A549 (cell line): ENCODE measurements around the gene LRRC36. TPM values are rescaled to one million over a fixed set of nuclear protein-coding genes. Genes with fewer than 3 reads are reported as not detected.

Experiments used
- ATAC-seq, 2 experiments: fragments of 200-7000 bp in 1 of 2; fragments of >200 bp in 1 of 2; cut with Nextera tagmentation in 1 of 2; cut with Tn5 transposase in 1 of 2; 3 replicates each; pipeline versions ENCODE4 v1.8.0 to v1.9.1; 2018 to 2020; ENCODE audit warnings: mild to moderate bottlenecking in 1 of 2, moderate library complexity in 1 of 2
- CTCF ChIA-PET: fragments of 300-600 bp; sonication (Branson Sonifier 250); formaldehyde crosslinking; extraction: SDS; loops from one replicate; lab custom pipeline; 2021; ENCODE audit warnings: antibody characterized with exemption, inconsistent platforms; lab: Yijun Ruan, JAX
- POLR2A ChIA-PET: fragments of 350-600 bp; formaldehyde crosslinking; extraction: SDS; loops from one replicate; lab custom pipeline; 2021; ENCODE audit warnings: antibody characterized with exemption, inconsistent platforms; lab: Yijun Ruan, JAX
- DNase-seq, 2 experiments: peaks; one replicate each; pipeline versions ENCODE4 v3.0.0 to v3.0.0-alpha.2; 2011 to 2016; ENCODE audit warnings: low read depth in 1 of 2, low spot score in 1 of 2
- FAIRE-seq: peaks from 2 replicates; lab custom pipeline; 2011; peaks lifted over from hg19 to GRCh38; lab: Jason Lieb, UNC
- H3K27ac ChIP-seq, 2 experiments: fragments of >200 bp; sonication (Bioruptor Twin); formaldehyde crosslinking; 3 replicates each; pipeline ENCODE4 v1.5.1; 2016 to 2017
- H3K4me1 ChIP-seq: fragments of >200 bp; sonication (Bioruptor Twin); formaldehyde crosslinking; 3 replicates; pipeline ENCODE4 v1.6.1; 2016
- H3K4me2 ChIP-seq: fragments of >200 bp; sonication (Bioruptor Twin); formaldehyde crosslinking; 3 replicates; pipeline ENCODE4 v1.6.1; 2016
- H3K4me3 ChIP-seq: fragments of >200 bp; sonication (Bioruptor Twin); formaldehyde crosslinking; 3 replicates; pipeline ENCODE4 v1.5.1; 2016
- H3K9me3 ChIP-seq: fragments of >200 bp; sonication (Bioruptor Twin); formaldehyde crosslinking; 3 replicates; pipeline ENCODE4 v1.6.1; 2016
- CBX2 ChIP-seq: fragments of 200-600 bp; sonication (generic); IDR thresholded peaks from 2 replicates; pipeline ENCODE4 v1.6.1; 2016; ENCODE audit warnings: low read depth, mild to moderate bottlenecking, borderline replicate concordance
- CEBPB ChIP-seq, 2 experiments: fragments of >200 bp in 1 of 2; sonication (Bioruptor Twin) in 1 of 2; formaldehyde crosslinking in 1 of 2; IDR thresholded peaks; 2 replicates each; pipeline ENCODE4 v1.6.1; 2012 to 2016
- GATA3 ChIP-seq: IDR thresholded peaks from 2 replicates; pipeline ENCODE4 v1.6.1; 2012; ENCODE audit warnings: borderline replicate concordance
- HDAC2 ChIP-seq: fragments of 200-600 bp; sonication (generic); IDR thresholded peaks from 2 replicates; pipeline ENCODE4 v1.6.1; 2016
- JUN ChIP-seq, 2 experiments: fragments of >200 bp; sonication (Bioruptor Twin); formaldehyde crosslinking; IDR thresholded peaks; 2 replicates in 1 of 2; 3 replicates in 1 of 2; pipeline ENCODE4 v1.6.1; 2016 to 2017
- JUNB ChIP-seq: fragments of >200 bp; sonication (Bioruptor Twin); formaldehyde crosslinking; IDR thresholded peaks from 2 replicates; pipeline ENCODE4 v1.6.1; 2016
- KDM1A ChIP-seq: fragments of 200-600 bp; sonication (generic); IDR thresholded peaks from 2 replicates; pipeline ENCODE4 v1.6.1; 2016; ENCODE audit warnings: low read depth, mild to moderate bottlenecking
- KDM5A ChIP-seq: fragments of 200-600 bp; sonication (generic); IDR thresholded peaks from 2 replicates; pipeline ENCODE4 v1.6.1; 2016; ENCODE audit warnings: antibody characterized with exemption, mild to moderate bottlenecking
- MAFK ChIP-seq: fragments of 450-650 bp; IDR thresholded peaks from 2 replicates; pipeline ENCODE4 v1.6.1; 2014; ENCODE audit not compliant: partially characterized antibody
- MYC ChIP-seq: IDR thresholded peaks from 2 replicates; pipeline ENCODE4 v1.6.1; 2012; ENCODE audit warnings: mild to moderate bottlenecking, inconsistent platforms, low read length, improper control_type of control experiment, borderline replicate concordance
- RAD21 ChIP-seq, 2 experiments: fragments of >200 bp in 1 of 2; sonication (Bioruptor Twin) in 1 of 2; formaldehyde crosslinking in 1 of 2; IDR thresholded peaks in 1 of 2; conservative IDR thresholded peaks in 1 of 2; 2 replicates in 1 of 2; 3 replicates in 1 of 2; pipeline ENCODE4 v1.6.1; 2012 to 2018; ENCODE audit warnings: inconsistent platforms in 1 of 2
- RCOR1 ChIP-seq: fragments of 150-350 bp; IDR thresholded peaks from 2 replicates; pipeline ENCODE4 v1.6.1; 2014; ENCODE audit warnings: antibody characterized with exemption, low read length, low read depth
- SMC3 ChIP-seq: fragments of >200 bp; sonication (Bioruptor Twin); formaldehyde crosslinking; IDR thresholded peaks from 3 replicates; pipeline ENCODE4 v1.6.1; 2018; ENCODE audit warnings: inconsistent platforms
- SREBF2 ChIP-seq: fragments of 450-650 bp; IDR thresholded peaks from 2 replicates; pipeline ENCODE4 v1.6.1; 2014; ENCODE audit warnings: mild to moderate bottlenecking, moderate library complexity
- ZSCAN20 ChIP-seq: fragments of 250-450 bp; sonication (Bioruptor Pico); IDR thresholded peaks from 2 replicates; pipeline ENCODE4 v1.8.0; 2022; ENCODE audit warnings: mild to moderate bottlenecking, moderate library complexity
- WGBS: methylation state at CpG from one replicate; pipeline ENCODE4 v1.1.6; 2017; ENCODE audit errors: missing lambda C conversion rate; 5-methylcytosine and 5-hydroxymethylcytosine counted together
- polyA plus RNA-seq, 4 experiments: library from polyadenylated mRNA; depleted of rRNA in 3 of 4; stranded (reverse); fragments of >200 nt; fragmentation: RNase III in 1 of 4; extraction: RNeasy Plus Mini Kit Qiagen cat#74134 plus additional on column Dnase treatment in 1 of 4; gene quantifications; 2 replicates in 3 of 4; 3 replicates in 1 of 4; pipeline ENCODE4 v1.2.3, GENCODE V29; 2011 to 2017
- TF ChIP-seq, protein P1 (sequence below): fragments of 200-600 bp; sonication (generic); IDR thresholded peaks from 2 replicates; pipeline ENCODE4 v1.6.1; 2016; ENCODE audit warnings: antibody characterized with exemption, mild to moderate bottlenecking, moderate library complexity
- TF ChIP-seq, protein P2 (sequence below): IDR thresholded peaks from 2 replicates; pipeline ENCODE4 v1.6.1; 2012; ENCODE audit warnings: low read depth, borderline replicate concordance
- TF ChIP-seq, protein P3 (sequence below): fragments of >200 bp; sonication (Bioruptor Twin); formaldehyde crosslinking; IDR thresholded peaks from 2 replicates; pipeline ENCODE4 v1.6.1; 2016
- TF ChIP-seq, protein P4 (sequence below): fragments of >200 bp; sonication (Bioruptor Twin); formaldehyde crosslinking; IDR thresholded peaks from 3 replicates; pipeline ENCODE4 v1.5.1; 2016
- TF ChIP-seq, protein P5 (sequence below): IDR thresholded peaks from 2 replicates; pipeline ENCODE4 v1.6.1; 2012

Gene LRRC36
- polyA plus RNA-seq, 2 of the 4 experiments (the other 2 are of a cell fraction): 0.48 to 0.57 TPM

DNA sequence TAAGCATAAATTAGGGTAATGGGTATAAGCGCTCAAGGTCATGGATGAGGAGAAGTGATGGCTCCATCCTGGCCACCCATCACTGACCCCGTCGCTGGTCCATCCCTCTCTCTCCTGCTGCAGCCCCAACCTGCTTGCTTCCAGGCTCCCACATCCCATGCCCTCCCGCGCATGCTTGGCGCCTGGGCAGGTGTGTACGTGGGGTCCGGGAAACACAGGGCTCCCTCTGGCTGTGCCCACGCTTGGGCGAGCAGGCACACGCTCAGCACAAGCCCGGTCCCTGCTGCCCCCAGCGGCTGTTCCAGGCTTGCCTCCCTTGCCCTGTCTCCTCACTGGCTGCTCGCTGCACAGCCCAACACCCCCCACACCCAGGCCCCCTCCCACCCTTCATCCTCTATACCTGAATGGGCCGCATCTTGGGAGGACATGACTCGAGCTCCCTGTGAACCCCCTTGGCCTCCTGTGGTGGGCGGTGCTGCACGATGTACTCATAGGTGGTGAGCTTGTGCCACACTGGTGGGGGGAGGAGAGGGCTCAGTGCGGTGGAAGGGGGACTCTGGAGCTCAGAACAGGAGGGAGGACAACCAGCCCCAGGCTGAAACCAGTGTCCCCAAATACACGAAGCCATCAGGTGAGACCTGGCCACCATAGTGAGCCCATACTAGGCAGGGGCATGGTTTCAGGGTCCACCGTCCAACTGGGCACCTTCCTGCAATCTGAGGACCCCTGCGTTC lies 71.4 kb downstream of the LRRC36 start (continued):
- TF ChIP-seq, protein P1, sequence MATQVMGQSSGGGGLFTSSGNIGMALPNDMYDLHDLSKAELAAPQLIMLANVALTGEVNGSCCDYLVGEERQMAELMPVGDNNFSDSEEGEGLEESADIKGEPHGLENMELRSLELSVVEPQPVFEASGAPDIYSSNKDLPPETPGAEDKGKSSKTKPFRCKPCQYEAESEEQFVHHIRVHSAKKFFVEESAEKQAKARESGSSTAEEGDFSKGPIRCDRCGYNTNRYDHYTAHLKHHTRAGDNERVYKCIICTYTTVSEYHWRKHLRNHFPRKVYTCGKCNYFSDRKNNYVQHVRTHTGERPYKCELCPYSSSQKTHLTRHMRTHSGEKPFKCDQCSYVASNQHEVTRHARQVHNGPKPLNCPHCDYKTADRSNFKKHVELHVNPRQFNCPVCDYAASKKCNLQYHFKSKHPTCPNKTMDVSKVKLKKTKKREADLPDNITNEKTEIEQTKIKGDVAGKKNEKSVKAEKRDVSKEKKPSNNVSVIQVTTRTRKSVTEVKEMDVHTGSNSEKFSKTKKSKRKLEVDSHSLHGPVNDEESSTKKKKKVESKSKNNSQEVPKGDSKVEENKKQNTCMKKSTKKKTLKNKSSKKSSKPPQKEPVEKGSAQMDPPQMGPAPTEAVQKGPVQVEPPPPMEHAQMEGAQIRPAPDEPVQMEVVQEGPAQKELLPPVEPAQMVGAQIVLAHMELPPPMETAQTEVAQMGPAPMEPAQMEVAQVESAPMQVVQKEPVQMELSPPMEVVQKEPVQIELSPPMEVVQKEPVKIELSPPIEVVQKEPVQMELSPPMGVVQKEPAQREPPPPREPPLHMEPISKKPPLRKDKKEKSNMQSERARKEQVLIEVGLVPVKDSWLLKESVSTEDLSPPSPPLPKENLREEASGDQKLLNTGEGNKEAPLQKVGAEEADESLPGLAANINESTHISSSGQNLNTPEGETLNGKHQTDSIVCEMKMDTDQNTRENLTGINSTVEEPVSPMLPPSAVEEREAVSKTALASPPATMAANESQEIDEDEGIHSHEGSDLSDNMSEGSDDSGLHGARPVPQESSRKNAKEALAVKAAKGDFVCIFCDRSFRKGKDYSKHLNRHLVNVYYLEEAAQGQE: no peak
- TF ChIP-seq, protein P2, sequence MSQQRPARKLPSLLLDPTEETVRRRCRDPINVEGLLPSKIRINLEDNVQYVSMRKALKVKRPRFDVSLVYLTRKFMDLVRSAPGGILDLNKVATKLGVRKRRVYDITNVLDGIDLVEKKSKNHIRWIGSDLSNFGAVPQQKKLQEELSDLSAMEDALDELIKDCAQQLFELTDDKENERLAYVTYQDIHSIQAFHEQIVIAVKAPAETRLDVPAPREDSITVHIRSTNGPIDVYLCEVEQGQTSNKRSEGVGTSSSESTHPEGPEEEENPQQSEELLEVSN: no peak
- TF ChIP-seq CBX2 (no peak), ZSCAN20 (CRISPR knock-in tag) (no peak), JUNB (no peak), MYC (no peak), RCOR1 (no peak), KDM5A (no peak)

DNA sequence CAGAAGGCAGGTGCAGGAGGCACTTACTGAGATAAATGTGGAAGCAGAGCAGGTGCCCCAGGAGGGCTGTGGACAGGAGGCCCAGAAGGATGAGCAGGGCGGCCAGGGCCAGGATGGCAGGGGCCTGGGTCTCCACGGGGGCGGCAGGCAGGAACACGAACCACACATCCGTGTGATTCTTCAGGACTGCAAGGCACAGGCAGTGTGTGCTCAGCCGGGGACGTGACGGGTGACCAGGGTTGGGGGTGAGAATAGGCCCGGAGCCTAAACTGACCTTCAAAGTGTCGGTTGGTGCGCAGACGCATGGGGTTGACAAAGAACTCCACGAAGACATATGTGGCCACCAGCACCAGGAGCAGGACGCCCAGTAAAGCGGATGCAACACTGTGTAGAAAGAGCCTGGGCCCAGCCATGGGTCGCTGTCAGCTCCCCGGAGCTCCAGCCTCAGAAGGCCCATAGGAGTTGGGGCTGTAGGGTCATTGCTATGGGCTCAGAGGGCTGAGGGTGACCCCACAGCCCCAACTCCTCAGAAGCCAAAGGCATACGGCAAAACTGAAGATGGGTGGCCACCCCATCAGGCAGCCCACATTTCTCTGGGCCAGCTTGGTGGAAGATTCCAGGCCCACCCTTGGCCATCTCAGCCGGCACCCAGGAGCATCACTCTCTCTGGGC lies 72.1 kb downstream of the LRRC36 start:
- no peak for FAIRE-seq
- Histone ChIP-seq H3K4me3 (no peak overlapping the region), H3K27ac (no peak overlapping the region), H3K4me1 (peaks cover 15% of the 10 kb centered on the region)
- WGBS: 90% methylated on average over 18 of the region's 19 CpGs
- TF ChIP-seq, protein P3, sequence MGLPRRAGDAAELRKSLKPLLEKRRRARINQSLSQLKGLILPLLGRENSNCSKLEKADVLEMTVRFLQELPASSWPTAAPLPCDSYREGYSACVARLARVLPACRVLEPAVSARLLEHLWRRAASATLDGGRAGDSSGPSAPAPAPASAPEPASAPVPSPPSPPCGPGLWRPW: no peak
- TF ChIP-seq KDM1A (no peak), ZSCAN20 (CRISPR knock-in tag) (no peak), HDAC2 (no peak), CEBPB (IDR thresholded peaks at IDR 0.05) (no peak), JUN (IDR thresholded peaks at IDR 0.05) (no peak)
- TF ChIP-seq, protein P2: no peak
- TF ChIP-seq, all 56 proteins: peak for 0
- ATAC-seq (peak in 1 of 2 experiments; percentile 4; a peak in 2 of 6 replicates), DNase-seq (no peak)
- POLR2A ChIA-PET: interaction anchor here (0.6 kb wide), 1 partner anchor 113 kb away, joined by 3 read pairs; no protein-coding TSS in a partner anchor
- H3K9me3 ChIP-seq: no peaks in the 10 kb centered on the region
- CTCF ChIA-PET: interaction anchor here (0.5 to 4.1 kb wide), 19 partner anchors 9 to 138 kb away, joined by 3 to 34 read pairs (median 7); partner anchors contain the start of genes KCTD19, LRRC36, PLEKHG4 and ZDHHC1
- H3K4me2 ChIP-seq: no peak overlapping the region

DNA sequence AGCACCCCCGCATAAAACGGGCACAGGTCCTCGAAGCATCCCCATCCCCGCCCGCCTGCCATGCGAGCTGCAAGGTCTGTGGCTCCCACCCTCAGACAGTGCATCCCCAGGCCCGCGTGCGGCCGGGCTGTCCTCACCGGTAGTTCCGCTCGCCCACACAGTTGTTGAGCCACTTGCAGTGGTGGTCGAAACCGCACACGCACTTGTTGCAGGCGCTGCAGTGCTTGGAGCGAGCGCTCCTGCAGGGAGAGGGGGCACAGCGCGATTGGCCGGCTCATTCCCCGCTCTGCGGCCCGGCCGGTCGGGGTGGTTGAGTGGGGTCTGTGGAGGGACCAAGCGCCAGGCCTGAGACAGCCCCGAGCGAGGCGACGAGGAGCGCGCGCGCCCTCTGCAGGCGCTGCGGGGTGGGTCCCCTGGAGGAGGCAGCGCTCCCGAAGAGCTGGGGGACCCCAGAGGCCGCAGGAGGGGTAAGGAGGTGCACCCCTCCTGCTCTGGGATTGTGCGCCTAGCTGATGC lies 72.7 kb downstream of the LRRC36 start:
- Histone ChIP-seq H3K27ac (no peak overlapping the region), H3K9me3 (no peaks in the 10 kb centered on the region), H3K4me3 (no peak overlapping the region), H3K4me2 (no peak overlapping the region), H3K4me1 (peaks cover 15% of the 10 kb centered on the region)
- ATAC-seq: peak; percentile 51 to 83
- ChIA-PET POLR2A (no interaction called here), CTCF (interaction anchor here (0.6 to 4.1 kb wide), 41 partner anchors 8 to 435 kb away, joined by 3 to 34 read pairs (median 4); partner anchors contain the start of genes HSD11B2, KCTD19, LRRC36 and PLEKHG4)
- DNase-seq: peak; percentile 37 to 52
- no peak for FAIRE-seq
- whole genome bisulfite sequencing: 76% methylated on average over 23 of the region's 42 CpGs
- TF ChIP-seq, protein P4, sequence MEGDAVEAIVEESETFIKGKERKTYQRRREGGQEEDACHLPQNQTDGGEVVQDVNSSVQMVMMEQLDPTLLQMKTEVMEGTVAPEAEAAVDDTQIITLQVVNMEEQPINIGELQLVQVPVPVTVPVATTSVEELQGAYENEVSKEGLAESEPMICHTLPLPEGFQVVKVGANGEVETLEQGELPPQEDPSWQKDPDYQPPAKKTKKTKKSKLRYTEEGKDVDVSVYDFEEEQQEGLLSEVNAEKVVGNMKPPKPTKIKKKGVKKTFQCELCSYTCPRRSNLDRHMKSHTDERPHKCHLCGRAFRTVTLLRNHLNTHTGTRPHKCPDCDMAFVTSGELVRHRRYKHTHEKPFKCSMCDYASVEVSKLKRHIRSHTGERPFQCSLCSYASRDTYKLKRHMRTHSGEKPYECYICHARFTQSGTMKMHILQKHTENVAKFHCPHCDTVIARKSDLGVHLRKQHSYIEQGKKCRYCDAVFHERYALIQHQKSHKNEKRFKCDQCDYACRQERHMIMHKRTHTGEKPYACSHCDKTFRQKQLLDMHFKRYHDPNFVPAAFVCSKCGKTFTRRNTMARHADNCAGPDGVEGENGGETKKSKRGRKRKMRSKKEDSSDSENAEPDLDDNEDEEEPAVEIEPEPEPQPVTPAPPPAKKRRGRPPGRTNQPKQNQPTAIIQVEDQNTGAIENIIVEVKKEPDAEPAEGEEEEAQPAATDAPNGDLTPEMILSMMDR: peak; percentile 62
- TF ChIP-seq GATA3 (no peak), MAFK (no peak), RAD21 (conservative IDR thresholded peaks at IDR 0.05 in 1 of 2, IDR thresholded peaks at IDR 0.05 in 1 of 2) (peak; percentile 63 to 70), JUN (IDR thresholded peaks at IDR 0.05) (no peak), SMC3 (peak; percentile 47; the same call in 2 of the 3 replicates), SREBF2 (no peak)
- TF ChIP-seq, protein P5, sequence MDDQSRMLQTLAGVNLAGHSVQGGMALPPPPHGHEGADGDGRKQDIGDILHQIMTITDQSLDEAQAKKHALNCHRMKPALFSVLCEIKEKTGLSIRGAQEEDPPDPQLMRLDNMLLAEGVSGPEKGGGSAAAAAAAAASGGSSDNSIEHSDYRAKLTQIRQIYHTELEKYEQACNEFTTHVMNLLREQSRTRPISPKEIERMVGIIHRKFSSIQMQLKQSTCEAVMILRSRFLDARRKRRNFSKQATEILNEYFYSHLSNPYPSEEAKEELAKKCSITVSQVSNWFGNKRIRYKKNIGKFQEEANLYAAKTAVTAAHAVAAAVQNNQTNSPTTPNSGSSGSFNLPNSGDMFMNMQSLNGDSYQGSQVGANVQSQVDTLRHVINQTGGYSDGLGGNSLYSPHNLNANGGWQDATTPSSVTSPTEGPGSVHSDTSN: no peak
